NB4 (cell line): ENCODE measurements around the gene MAST4.

Source experiments
- CTCF ChIP-seq: IDR thresholded peaks from one replicate; pipeline ENCODE4 v1.5.1; 2012; ENCODE audit warnings: low read depth, low read length
- MYC ChIP-seq: IDR thresholded peaks from 2 replicates; pipeline ENCODE4 v1.6.1; 2011; ENCODE audit warnings: low read depth, low read length
- TF ChIP-seq, protein P1 (sequence below): IDR thresholded peaks from 2 replicates; pipeline ENCODE4 v1.6.1; 2011; ENCODE audit warnings: low read depth, low read length

DNA sequence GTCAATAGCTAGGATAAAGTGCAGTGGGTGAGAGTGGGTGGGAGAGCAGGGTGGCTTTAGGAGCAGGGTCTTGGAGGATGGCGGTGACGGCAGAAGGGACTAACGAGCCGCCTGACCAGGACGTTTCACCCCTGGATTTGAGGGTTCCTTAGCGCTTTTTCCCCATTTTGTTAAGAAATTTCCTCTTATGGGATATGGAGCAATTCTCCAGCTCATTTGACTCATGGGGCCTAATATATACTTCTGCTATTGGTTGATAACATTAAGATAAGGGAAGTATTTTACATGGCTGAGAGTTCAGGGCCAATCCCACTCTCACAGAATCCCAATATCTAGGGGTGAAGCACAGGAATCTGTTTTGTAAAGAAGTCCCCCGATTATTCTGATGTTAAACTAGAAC is 582.8 kb downstream of the MAST4 start:
- TF ChIP-seq, protein P1, sequence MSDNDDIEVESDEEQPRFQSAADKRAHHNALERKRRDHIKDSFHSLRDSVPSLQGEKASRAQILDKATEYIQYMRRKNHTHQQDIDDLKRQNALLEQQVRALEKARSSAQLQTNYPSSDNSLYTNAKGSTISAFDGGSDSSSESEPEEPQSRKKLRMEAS = no peak
- TF ChIP-seq CTCF (no peak), MYC (no peak)
